GM10266 (cell line): Measurements from ENCODE around the gene KCNK18.

Experiments
- DNase-seq: peaks from one replicate; pipeline ENCODE4 v3.0.0; 2012; ENCODE audit errors: extremely low spot score
- CTCF ChIP-seq: IDR thresholded peaks from 2 replicates; pipeline ENCODE4 v1.5.1; 2012; ENCODE audit warnings: mild to moderate bottlenecking, low read depth; ENCODE audit not compliant: control insufficient read depth, insufficient read depth; ENCODE audit errors: missing control alignments

The KCNK18 gene

DNA sequence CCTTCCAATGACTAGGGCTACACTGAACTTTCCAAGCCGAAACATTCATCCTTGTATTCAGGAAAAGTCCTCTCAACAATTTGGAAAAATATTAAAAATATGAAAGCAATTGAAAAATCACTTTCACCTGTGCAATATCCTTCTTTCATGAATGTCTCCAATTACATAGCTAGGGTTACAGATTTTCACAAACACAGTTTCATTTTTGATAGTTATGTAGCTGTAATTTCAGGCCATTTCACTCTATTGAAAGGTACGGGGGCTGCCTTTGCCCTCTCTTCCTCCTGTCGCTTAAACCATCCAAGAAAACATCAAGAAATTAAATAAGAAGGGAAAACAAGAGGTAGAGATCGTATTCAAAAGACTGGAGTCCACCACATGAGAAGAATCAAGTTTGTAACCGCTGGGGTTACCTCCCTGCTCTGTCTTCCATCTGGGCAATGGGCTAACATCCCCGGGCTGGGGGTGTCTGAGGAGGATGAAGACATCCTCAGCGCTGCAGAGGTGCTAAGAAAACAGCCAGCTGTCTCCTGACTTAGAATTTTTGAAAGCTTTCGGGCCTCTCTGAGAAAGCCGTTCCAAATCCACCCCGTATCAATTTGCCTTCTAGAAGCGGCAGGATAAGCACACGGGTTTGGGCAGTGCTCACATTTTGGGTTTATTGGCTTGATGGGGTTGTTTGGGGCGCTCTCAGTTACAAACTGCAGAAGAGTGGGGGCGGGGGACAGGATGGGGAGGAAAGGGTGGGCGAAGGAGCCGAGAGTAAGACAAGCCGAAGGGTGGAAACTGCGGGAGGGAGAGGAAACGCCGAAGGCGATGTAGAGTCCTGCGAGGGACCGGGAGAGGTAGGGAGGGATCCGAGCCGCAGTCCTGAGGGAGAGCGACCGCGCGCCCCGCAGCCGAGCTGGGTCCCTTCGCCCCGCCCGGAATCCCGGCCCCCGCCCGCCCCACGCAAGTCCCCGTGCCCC, 34.9 kb upstream of the KCNK18 start:
- no peak for TF ChIP-seq CTCF
- DNase-seq: no peak

- DNase-seq: no peak
- TF ChIP-seq CTCF: no peak
Observed at GRCh38 chr10:117163061-117163953, 34.0 kb upstream of the KCNK18 start.

DNA sequence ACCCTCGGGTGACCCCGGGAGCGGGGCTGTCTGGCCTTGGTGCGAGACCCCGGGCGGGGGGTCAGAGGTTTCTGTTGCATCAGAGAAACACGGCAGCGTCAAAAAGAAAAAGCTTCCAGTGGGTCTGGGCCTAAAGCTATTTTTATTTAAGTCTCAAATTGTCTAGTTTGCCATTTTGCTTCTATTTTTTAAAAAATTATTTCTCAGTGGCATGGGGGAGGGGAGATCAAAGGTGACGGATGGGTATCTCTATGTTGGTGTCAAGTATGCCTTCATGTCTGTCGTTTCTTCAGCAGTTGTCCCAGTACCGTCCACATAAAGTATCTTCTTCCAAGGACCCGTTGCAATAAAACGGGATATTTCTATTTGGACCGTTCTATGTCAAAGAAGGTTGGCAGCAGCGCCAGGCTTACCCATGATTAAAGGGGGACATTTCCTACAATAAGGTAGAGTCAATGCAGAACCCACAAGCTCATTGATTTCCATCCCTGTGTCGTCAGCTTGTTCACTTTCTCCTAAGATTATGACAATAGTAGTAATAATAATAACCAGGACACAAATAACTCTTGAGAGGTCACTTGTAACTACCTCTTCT, 33.2 kb upstream of the KCNK18 start:
- TF ChIP-seq CTCF: no peak
- no peak for DNase-seq

DNA sequence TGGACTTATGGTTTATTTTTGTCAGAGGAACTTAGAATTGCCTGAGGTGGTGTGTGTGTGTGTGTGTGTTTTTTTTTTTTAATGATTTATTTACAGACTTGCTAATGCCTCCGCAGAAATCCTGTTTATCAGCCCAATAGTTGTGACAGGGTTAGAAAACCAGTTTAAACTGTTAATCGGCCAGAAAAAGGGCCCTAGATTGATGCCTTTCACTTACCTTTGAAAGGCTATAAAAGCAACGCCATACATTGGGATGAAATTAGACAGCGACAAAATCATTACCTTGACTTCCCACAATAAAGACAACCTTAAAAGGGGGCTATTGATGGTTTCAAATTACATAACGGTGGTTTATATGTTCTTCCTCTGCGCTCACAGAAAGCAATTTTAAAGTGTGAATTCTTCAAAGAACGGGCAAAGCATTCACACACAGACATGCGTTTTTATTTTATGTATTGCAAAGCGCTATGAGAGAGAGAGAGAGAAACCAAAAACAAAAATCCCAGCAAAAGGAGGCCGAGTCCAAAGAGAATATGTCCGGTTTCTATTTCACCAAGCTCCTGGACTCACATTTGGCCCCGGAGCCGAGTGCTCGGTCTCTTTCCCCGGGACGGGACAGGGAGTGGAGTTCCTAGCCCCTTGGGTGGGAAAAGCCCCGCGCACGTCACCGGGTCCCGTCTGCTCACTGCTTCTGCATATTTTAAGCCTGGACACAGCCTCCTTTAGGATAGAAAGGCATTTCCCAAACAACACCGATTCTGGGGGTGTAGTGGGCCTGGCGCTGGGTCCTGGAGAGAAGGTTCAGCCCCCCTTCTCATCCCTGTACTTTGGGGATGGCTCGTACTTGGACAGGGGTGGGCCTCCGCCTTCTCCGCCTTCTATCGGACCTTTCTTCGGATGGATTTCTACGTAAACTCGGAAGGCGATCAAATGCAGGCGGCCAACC, 32.4 kb upstream of the KCNK18 start:
- DNase-seq: peak; percentile 19
- TF ChIP-seq CTCF: no peak

GRCh38 chr10:117165538-117166417, 31.5 kb upstream of the KCNK18 start:
- peak; percentile 58 for DNase-seq
- TF ChIP-seq CTCF: peak; percentile 19
